Activated CD8-positive, alpha-beta T cell treated with anti-CD3 and anti-CD28 coated beads for 36 hours (primary cell): Measurements from ENCODE around the gene GRB10. TPM values are rescaled to one million over a fixed set of nuclear protein-coding genes. Genes with fewer than 3 reads are reported as not detected.

ENCODE experiments used
- ATAC-seq: fragments of 200-7000 bp; cut with Tn5 transposase; one replicate; pipeline ENCODE4 v1.10.0; 2021; ENCODE audit warnings: mild to moderate bottlenecking, moderate library complexity
- CTCF ChIA-PET: fragments of 350-600 bp; sonication (Branson Sonifier 250); formaldehyde crosslinking; loops from one replicate; lab custom pipeline; 2021; ENCODE audit warnings: antibody characterized with exemption; lab: Charles Lee
- POLR2A ChIA-PET: fragments of 350-600 bp; sonication (Branson Sonifier 250); formaldehyde crosslinking; loops from one replicate; lab custom pipeline; 2021; ENCODE audit warnings: antibody characterized with exemption; lab: Charles Lee
- DNase-seq: peaks from one replicate; pipeline ENCODE4 v3.0.0-alpha.2; 2020
- H3K27ac Mint-ChIP-seq: one replicate; pipeline ENCODE4 v1.8.0; 2021; ENCODE audit warnings: mild to moderate bottlenecking, mixed read lengths
- H3K27me3 Mint-ChIP-seq: one replicate; pipeline ENCODE4 v1.8.0; 2021; ENCODE audit warnings: mixed read lengths
- H3K36me3 Mint-ChIP-seq: one replicate; pipeline ENCODE4 v1.8.0; 2021; ENCODE audit warnings: low read depth, mixed read lengths
- H3K4me1 Mint-ChIP-seq: one replicate; pipeline ENCODE4 v1.8.0; 2021; ENCODE audit warnings: low read depth, mixed read lengths
- H3K4me3 Mint-ChIP-seq: one replicate; pipeline ENCODE4 v1.8.0; 2021; ENCODE audit warnings: mild to moderate bottlenecking, moderate library complexity, mixed read lengths
- H3K9me3 Mint-ChIP-seq: one replicate; pipeline ENCODE4 v1.8.0; 2021; ENCODE audit warnings: mixed read lengths
- intact Hi-C: fragments of 100-400 bp; cut with micrococcal nuclease; formaldehyde crosslinking; loops from one replicate; pipeline ENCODE4 v1.10.0; 2022
- total RNA-seq, 2 experiments: library from RNA; stranded (reverse); gene quantifications; one replicate each; pipeline ENCODE4 v1.2.3, GENCODE V29; 2021
- TF ChIP-seq, protein P1 (sequence below): fragments of 200-600 bp; IDR thresholded peaks from one replicate; pipeline ENCODE4 v1.8.0; 2022; ENCODE audit warnings: antibody characterized with exemption, mild to moderate bottlenecking

Gene GRB10
- total RNA-seq, 2 experiments from 2014 or later, result 5.6 to 6.9 TPM

- Mint-ChIP-seq H3K36me3 (no peaks in the 10 kb centered on the region), H3K4me3 (peak overlapping the region; percentile 34), H3K27ac (no peak overlapping the region), H3K4me1 (peaks cover 17% of the 10 kb centered on the region), H3K9me3 (peaks cover under 1% of the 10 kb centered on the region), H3K27me3 (peaks cover 31% of the 10 kb centered on the region)
- intact Hi-C loops, result no loop called here
- TF ChIP-seq, protein P1, sequence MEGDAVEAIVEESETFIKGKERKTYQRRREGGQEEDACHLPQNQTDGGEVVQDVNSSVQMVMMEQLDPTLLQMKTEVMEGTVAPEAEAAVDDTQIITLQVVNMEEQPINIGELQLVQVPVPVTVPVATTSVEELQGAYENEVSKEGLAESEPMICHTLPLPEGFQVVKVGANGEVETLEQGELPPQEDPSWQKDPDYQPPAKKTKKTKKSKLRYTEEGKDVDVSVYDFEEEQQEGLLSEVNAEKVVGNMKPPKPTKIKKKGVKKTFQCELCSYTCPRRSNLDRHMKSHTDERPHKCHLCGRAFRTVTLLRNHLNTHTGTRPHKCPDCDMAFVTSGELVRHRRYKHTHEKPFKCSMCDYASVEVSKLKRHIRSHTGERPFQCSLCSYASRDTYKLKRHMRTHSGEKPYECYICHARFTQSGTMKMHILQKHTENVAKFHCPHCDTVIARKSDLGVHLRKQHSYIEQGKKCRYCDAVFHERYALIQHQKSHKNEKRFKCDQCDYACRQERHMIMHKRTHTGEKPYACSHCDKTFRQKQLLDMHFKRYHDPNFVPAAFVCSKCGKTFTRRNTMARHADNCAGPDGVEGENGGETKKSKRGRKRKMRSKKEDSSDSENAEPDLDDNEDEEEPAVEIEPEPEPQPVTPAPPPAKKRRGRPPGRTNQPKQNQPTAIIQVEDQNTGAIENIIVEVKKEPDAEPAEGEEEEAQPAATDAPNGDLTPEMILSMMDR, result no peak
- CTCF ChIA-PET, result no interaction called here
- DNase-seq, result peak; percentile 7
- no peak for ATAC-seq
- POLR2A ChIA-PET, result no interaction called here
Observed at GRCh38 chr7:50783303-50783702, 607 bp upstream of the GRB10 start.

- no peaks in the 10 kb centered on the region for H3K36me3 Mint-ChIP-seq
- peaks cover 32% of the 10 kb centered on the region for H3K27me3 Mint-ChIP-seq
- CTCF ChIA-PET, result no interaction called here
- peak overlapping the region; percentile 59 for H3K4me3 Mint-ChIP-seq
- POLR2A ChIA-PET, result no interaction called here
- peaks cover 17% of the 10 kb centered on the region for H3K4me1 Mint-ChIP-seq
- intact Hi-C loops, result no loop called here
- TF ChIP-seq, protein P1, result no peak
- ATAC-seq (peak; percentile 82), DNase-seq (peak; percentile 72)
- H3K27ac Mint-ChIP-seq, result no peak overlapping the region
- no peaks in the 10 kb centered on the region for H3K9me3 Mint-ChIP-seq
Observed at GRCh38 chr7:50781381-50782293, 1.1 kb downstream of the GRB10 start.

- TF ChIP-seq, protein P1, result no peak
- Mint-ChIP-seq H3K27me3 (peaks cover 32% of the 10 kb centered on the region), H3K27ac (no peak overlapping the region), H3K9me3 (no peaks in the 10 kb centered on the region), H3K4me1 (peaks cover 17% of the 10 kb centered on the region), H3K36me3 (no peaks in the 10 kb centered on the region), H3K4me3 (no peak overlapping the region)
- no peak for ATAC-seq
- CTCF ChIA-PET, result interaction anchor here (0.7 kb wide), 1 partner anchor 151 kb away, joined by 3 read pairs; no protein-coding TSS in a partner anchor
- DNase-seq, result no peak
- POLR2A ChIA-PET, result no interaction called here
- intact Hi-C loops, result no loop called here
Observed at GRCh38 chr7:50780436-50780835, 2.3 kb downstream of the GRB10 start.

GRCh38 chr7:50779427-50779826 lies 3.3 kb downstream of the GRB10 start:
- ATAC-seq (no peak), DNase-seq (no peak)
- Mint-ChIP-seq H3K4me1 (peaks cover 17% of the 10 kb centered on the region), H3K27me3 (peaks cover 29% of the 10 kb centered on the region), H3K4me3 (no peak overlapping the region), H3K27ac (no peak overlapping the region), H3K36me3 (no peaks in the 10 kb centered on the region), H3K9me3 (no peaks in the 10 kb centered on the region)
- TF ChIP-seq, protein P1, result no peak
- intact Hi-C loops, result no loop called here
- POLR2A ChIA-PET, result no interaction called here
- CTCF ChIA-PET, result no interaction called here

DNA sequence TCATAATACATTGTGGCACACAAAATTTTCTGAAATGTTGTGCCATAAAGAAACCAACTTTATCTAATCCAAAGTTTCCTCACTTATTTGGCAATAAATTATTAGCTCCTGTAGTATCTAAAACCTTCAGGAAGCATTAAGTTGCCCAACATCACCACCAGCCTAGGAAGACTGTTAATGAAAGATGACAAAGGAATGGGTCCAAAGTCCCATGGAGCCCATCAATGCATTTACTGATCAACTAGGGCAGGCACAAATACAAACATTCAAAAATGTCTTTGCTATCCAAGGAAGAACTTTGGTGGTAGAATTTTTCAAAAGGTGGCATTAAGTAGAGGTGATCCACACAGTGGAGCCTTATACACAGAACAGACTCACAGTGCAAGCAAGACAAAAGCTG lies 4.5 kb downstream of the GRB10 start:
- POLR2A ChIA-PET, result no interaction called here
- Mint-ChIP-seq H3K4me1 (peaks cover 14% of the 10 kb centered on the region), H3K27me3 (peaks cover 21% of the 10 kb centered on the region), H3K4me3 (no peak overlapping the region), H3K9me3 (peaks cover 3% of the 10 kb centered on the region), H3K36me3 (no peaks in the 10 kb centered on the region), H3K27ac (no peak overlapping the region)
- TF ChIP-seq, protein P1, result no peak
- DNase-seq (no peak), ATAC-seq (no peak)
- CTCF ChIA-PET, result no interaction called here
- intact Hi-C loops, result no loop called here
